Sigmoid colon (tissue), 4 donors: Measurements from ENCODE around the gene SRBD1.

Experiments
- EP300 ChIP-seq, 4 donors: sonication (generic); formaldehyde crosslinking; IDR thresholded peaks; one replicate each; pipeline ENCODE4 v1.6.1; 2017; ENCODE audit warnings: antibody characterized with exemption in 4 of 4
- POLR2A ChIP-seq, 2 donors: fragments of 450-650 bp; IDR thresholded peaks; one replicate each; pipeline ENCODE4 v1.6.1; 2016; ENCODE audit warnings: antibody characterized with exemption in 2 of 2, mild to moderate bottlenecking in 2 of 2, moderate library complexity in 2 of 2
- POLR2AphosphoS5 ChIP-seq, 4 donors: sonication (generic); formaldehyde crosslinking; IDR thresholded peaks; one replicate each; pipeline ENCODE4 v1.6.1; 2017; ENCODE audit warnings: antibody characterized with exemption in 4 of 4
- TF ChIP-seq, protein P1 (sequence below), 4 experiments: fragments of 450-650 bp in 3 of 4; fragments of 200-600 bp in 1 of 4; IDR thresholded peaks; one replicate each; pipeline ENCODE4 v1.5.1; 2016 to 2019; ENCODE audit warnings: antibody characterized with exemption in 4 of 4, mild to moderate bottlenecking in 3 of 4, moderate library complexity in 2 of 4

DNA sequence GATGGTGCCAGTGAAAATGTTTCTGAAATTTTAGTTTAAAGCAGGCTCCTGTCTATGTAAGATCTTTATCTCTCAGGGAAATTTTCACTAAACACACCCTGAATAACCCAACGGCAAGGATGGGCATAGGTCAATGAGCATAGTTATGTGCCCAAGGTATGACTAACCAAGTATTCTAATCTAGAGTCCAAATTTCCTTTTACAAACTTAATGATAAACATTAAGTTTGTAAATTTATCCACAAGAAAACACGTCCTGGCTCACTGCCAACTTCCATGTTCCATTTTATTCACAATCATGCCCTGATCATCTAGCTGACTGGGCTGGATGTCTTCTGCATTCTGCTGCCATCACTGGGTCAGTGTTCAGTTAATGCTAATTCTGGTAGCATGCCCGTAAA is 151.2 kb downstream of the SRBD1 start:
- TF ChIP-seq, protein P1, sequence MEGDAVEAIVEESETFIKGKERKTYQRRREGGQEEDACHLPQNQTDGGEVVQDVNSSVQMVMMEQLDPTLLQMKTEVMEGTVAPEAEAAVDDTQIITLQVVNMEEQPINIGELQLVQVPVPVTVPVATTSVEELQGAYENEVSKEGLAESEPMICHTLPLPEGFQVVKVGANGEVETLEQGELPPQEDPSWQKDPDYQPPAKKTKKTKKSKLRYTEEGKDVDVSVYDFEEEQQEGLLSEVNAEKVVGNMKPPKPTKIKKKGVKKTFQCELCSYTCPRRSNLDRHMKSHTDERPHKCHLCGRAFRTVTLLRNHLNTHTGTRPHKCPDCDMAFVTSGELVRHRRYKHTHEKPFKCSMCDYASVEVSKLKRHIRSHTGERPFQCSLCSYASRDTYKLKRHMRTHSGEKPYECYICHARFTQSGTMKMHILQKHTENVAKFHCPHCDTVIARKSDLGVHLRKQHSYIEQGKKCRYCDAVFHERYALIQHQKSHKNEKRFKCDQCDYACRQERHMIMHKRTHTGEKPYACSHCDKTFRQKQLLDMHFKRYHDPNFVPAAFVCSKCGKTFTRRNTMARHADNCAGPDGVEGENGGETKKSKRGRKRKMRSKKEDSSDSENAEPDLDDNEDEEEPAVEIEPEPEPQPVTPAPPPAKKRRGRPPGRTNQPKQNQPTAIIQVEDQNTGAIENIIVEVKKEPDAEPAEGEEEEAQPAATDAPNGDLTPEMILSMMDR (IDR thresholded peaks at IDR 0.05) = no peak
- TF ChIP-seq POLR2AphosphoS5 (IDR thresholded peaks at IDR 0.05) = no peak
- no peak for TF ChIP-seq POLR2A (IDR thresholded peaks at IDR 0.05)
- no peak for TF ChIP-seq EP300 (IDR thresholded peaks at IDR 0.05)
